Neural progenitor cell (in vitro differentiated cells): ENCODE results near the gene NALF2. TPM values are rescaled to one million over a fixed set of nuclear protein-coding genes. Genes with fewer than 3 reads are reported as not detected.

Source experiments
- DNase-seq: peaks from one replicate; pipeline ENCODE4 v3.0.0-alpha.2; 2016; ENCODE audit warnings: low spot score
- H2AFZ ChIP-seq: fragments of 200-600 bp; sonication (generic); replicated peaks from 2 replicates; pipeline ENCODE4 v1.6.1; 2016; ENCODE audit warnings: antibody characterized with exemption
- H3F3A ChIP-seq: fragments of 200-600 bp; sonication (generic); 2 replicates; pipeline ENCODE4 v1.6.1; 2016; ENCODE audit warnings: antibody characterized with exemption, low read depth
- H3K27ac ChIP-seq: fragments of 200-600 bp; sonication (generic); 2 replicates; pipeline ENCODE4 v1.5.1; 2016; ENCODE audit warnings: mild to moderate bottlenecking
- H3K27me3 ChIP-seq: fragments of 200-600 bp; sonication (generic); 2 replicates; pipeline ENCODE4 v1.6.1; 2016; ENCODE audit warnings: mild to moderate bottlenecking, moderate library complexity
- H3K36me3 ChIP-seq: fragments of 200-600 bp; sonication (generic); 2 replicates; pipeline ENCODE4 v1.5.1; 2016
- H3K4me1 ChIP-seq: fragments of 200-600 bp; sonication (generic); 2 replicates; pipeline ENCODE4 v1.6.1; 2016; ENCODE audit warnings: mixed run types
- H3K4me2 ChIP-seq: fragments of 200-600 bp; sonication (generic); 2 replicates; pipeline ENCODE4 v1.6.1; 2016
- H3K4me3 ChIP-seq: fragments of 200-600 bp; sonication (generic); 2 replicates; pipeline ENCODE4 v1.5.1; 2016
- H3K79me2 ChIP-seq: fragments of 200-600 bp; sonication (generic); 2 replicates; pipeline ENCODE4 v1.6.1; 2016; ENCODE audit warnings: low read depth
- H3K9ac ChIP-seq: fragments of 200-600 bp; sonication (generic); 2 replicates; pipeline ENCODE4 v1.6.1; 2016
- H3K9me3 ChIP-seq: fragments of 200-600 bp; sonication (generic); 2 replicates; pipeline ENCODE4 v1.5.1; 2016; ENCODE audit warnings: low read depth
- H4K20me1 ChIP-seq: fragments of 200-600 bp; sonication (generic); 2 replicates; pipeline ENCODE4 v1.6.1; 2016; ENCODE audit warnings: low read depth
- H3K27ac Mint-ChIP-seq: 3 replicates; pipeline ENCODE4 v1.8.0; 2021; ENCODE audit warnings: mixed read lengths
- H3K27me3 Mint-ChIP-seq: 2 replicates; pipeline ENCODE4 v1.8.0; 2022; ENCODE audit warnings: low read depth, mild to moderate bottlenecking, inconsistent platforms, moderate library complexity, mixed read lengths; ENCODE audit not compliant: insufficient read depth
- H3K36me3 Mint-ChIP-seq: 3 replicates; pipeline ENCODE4 v1.8.0; 2021; ENCODE audit warnings: mixed read lengths
- H3K4me1 Mint-ChIP-seq: 3 replicates; pipeline ENCODE4 v1.8.0; 2021; ENCODE audit warnings: mixed read lengths
- H3K4me3 Mint-ChIP-seq: 3 replicates; pipeline ENCODE4 v1.8.0; 2021; ENCODE audit warnings: mild to moderate bottlenecking, moderate library complexity, mixed read lengths
- H3K9me3 Mint-ChIP-seq: 3 replicates; pipeline ENCODE4 v1.8.0; 2020; ENCODE audit warnings: mixed read lengths
- CTCF ChIP-seq: fragments of 200-600 bp; sonication (generic); IDR thresholded peaks from 2 replicates; pipeline ENCODE4 v1.5.1; 2017; ENCODE audit warnings: antibody characterized with exemption, mild to moderate bottlenecking
- EZH2 ChIP-seq: fragments of 200-600 bp; sonication (generic); IDR thresholded peaks from 2 replicates; pipeline ENCODE4 v1.6.1; 2017; ENCODE audit warnings: antibody characterized with exemption, mild to moderate bottlenecking, moderate library complexity
- EZH2phosphoT487 ChIP-seq: fragments of 200-600 bp; sonication (generic); IDR thresholded peaks from 2 replicates; pipeline ENCODE4 v1.6.1; 2017; ENCODE audit warnings: antibody characterized with exemption
- total RNA-seq: library from RNA; depleted of rRNA; stranded (reverse); fragments of >200 nt; gene quantifications from 2 replicates; pipeline ENCODE4 v1.2.3, GENCODE V29; 2015; ENCODE audit warnings: low replicate concordance

NALF2 gene
- total RNA-seq, 1 donor from 2014 or later: 1.6 TPM

GRCh38 chrX:69546978-69547377 lies 42.9 kb downstream of the NALF2 start:
- Mint-ChIP-seq H3K4me3 (no peak overlapping the region), H3K9me3 (no peaks in the 10 kb centered on the region), H3K36me3 (no peaks in the 10 kb centered on the region), H3K27ac (no peak overlapping the region), H3K4me1 (no peaks in the 10 kb centered on the region), H3K27me3 (no peaks in the 10 kb centered on the region)
- Histone ChIP-seq H2AFZ (no peak overlapping the region), H4K20me1 (no peaks in the 10 kb centered on the region), H3K4me1 (no peaks in the 10 kb centered on the region), H3K36me3 (no peaks in the 10 kb centered on the region), H3K27me3 (no peaks in the 10 kb centered on the region), H3K27ac (no peak overlapping the region), H3K4me3 (no peak overlapping the region), H3K4me2 (no peak overlapping the region), H3F3A (no peaks in the 10 kb centered on the region), H3K9me3 (no peaks in the 10 kb centered on the region), H3K79me2 (no peaks in the 10 kb centered on the region), H3K9ac (no peak overlapping the region)
- TF ChIP-seq EZH2 (no peak), CTCF (no peak), EZH2phosphoT487 (no peak)
- DNase-seq: no peak

GRCh38 chrX:69551421-69552009 lies 47.4 kb downstream of the NALF2 start:
- Histone ChIP-seq H3K4me2 (no peak overlapping the region), H3K9ac (no peak overlapping the region), H4K20me1 (no peaks in the 10 kb centered on the region), H2AFZ (no peak overlapping the region), H3F3A (no peaks in the 10 kb centered on the region), H3K27me3 (no peaks in the 10 kb centered on the region), H3K27ac (no peak overlapping the region), H3K79me2 (no peaks in the 10 kb centered on the region), H3K4me3 (no peak overlapping the region), H3K36me3 (no peaks in the 10 kb centered on the region), H3K4me1 (peaks cover under 1% of the 10 kb centered on the region), H3K9me3 (no peaks in the 10 kb centered on the region)
- peaks cover 5% of the 10 kb centered on the region for H3K9me3 Mint-ChIP-seq
- H3K36me3 Mint-ChIP-seq: no peaks in the 10 kb centered on the region
- no peaks in the 10 kb centered on the region for H3K27me3 Mint-ChIP-seq
- TF ChIP-seq CTCF (no peak), EZH2 (no peak), EZH2phosphoT487 (no peak)
- no peak overlapping the region for H3K4me3 Mint-ChIP-seq
- no peak overlapping the region for H3K27ac Mint-ChIP-seq
- no peak for DNase-seq
- peaks cover 12% of the 10 kb centered on the region for H3K4me1 Mint-ChIP-seq

- H3K9me3 Mint-ChIP-seq: peaks cover 5% of the 10 kb centered on the region
- TF ChIP-seq CTCF (no peak), EZH2phosphoT487 (no peak), EZH2 (no peak)
- no peak overlapping the region for H2AFZ ChIP-seq
Measured at GRCh38 chrX:69552512-69552911, 48.4 kb downstream of the NALF2 start.

More at GRCh38 chrX:69552512-69552911, 48.4 kb downstream of the NALF2 start:
- Histone ChIP-seq H3F3A (no peaks in the 10 kb centered on the region), H3K4me2 (no peak overlapping the region), H3K36me3 (no peaks in the 10 kb centered on the region), H4K20me1 (no peaks in the 10 kb centered on the region), H3K4me3 (no peak overlapping the region), H3K27ac (no peak overlapping the region), H3K9me3 (no peaks in the 10 kb centered on the region), H3K4me1 (peaks cover 3% of the 10 kb centered on the region), H3K79me2 (no peaks in the 10 kb centered on the region), H3K9ac (no peak overlapping the region), H3K27me3 (no peaks in the 10 kb centered on the region)
- Mint-ChIP-seq H3K36me3 (no peaks in the 10 kb centered on the region), H3K27me3 (no peaks in the 10 kb centered on the region), H3K4me1 (peaks cover 17% of the 10 kb centered on the region), H3K27ac (no peak overlapping the region), H3K4me3 (no peak overlapping the region)
- DNase-seq: no peak

Other genes starting within 250 kb of the NALF2 start
- 6.8 and 7.4 TPM in 2 replicates for gene EDA, start 111.8 kb downstream of the NALF2 start, total RNA-seq